CD4-positive, alpha-beta T cell treated with Interleukin-2 at 100 ng/mL for 4 hours (primary cell): ENCODE measurements around the gene CDK5R1.
"Not testable (repeated sequence)": the region's sequence is repeated elsewhere in the genome, so short reads cannot be mapped to it uniquely, and the experiment has no call there.

Experiments
- DNase-seq: peaks from one replicate; pipeline ENCODE4 v3.0.0-alpha.2; 2020; ENCODE audit warnings: low spot score

The CDK5R1 gene

GRCh38 chr17:32516940-32517701 is 30.3 kb downstream of the CDK5R1 start:
- peak; percentile 33 for DNase-seq

- DNase-seq, result no peak
Observed at GRCh38 chr17:32517982-32518381, 31.2 kb downstream of the CDK5R1 start.

GRCh38 chr17:32518646-32519227 is 31.9 kb downstream of the CDK5R1 start:
- no peak for DNase-seq

- DNase-seq, result peak; percentile 85
Observed at GRCh38 chr17:32519228-32520103, 32.7 kb downstream of the CDK5R1 start.

- DNase-seq, result peak; percentile 68
Observed at GRCh38 chr17:32520104-32520701, 33.4 kb downstream of the CDK5R1 start.

- DNase-seq, result no peak
Observed at GRCh38 chr17:32520737-32521404, 34.1 kb downstream of the CDK5R1 start.

- peak; percentile 46 for DNase-seq
Observed at GRCh38 chr17:32523017-32523680, 36.4 kb downstream of the CDK5R1 start.

- peak; percentile 43 for DNase-seq
Observed at GRCh38 chr17:32523827-32524552, 37.2 kb downstream of the CDK5R1 start.

- DNase-seq, result not testable (repeated sequence)
Observed at GRCh38 chr17:32524553-32524880, 37.7 kb downstream of the CDK5R1 start.

- no peak for DNase-seq
Observed at GRCh38 chr17:32525122-32525521, 38.3 kb downstream of the CDK5R1 start.

GRCh38 chr17:32527146-32527545 is 40.4 kb downstream of the CDK5R1 start:
- no peak for DNase-seq

- peak; percentile 27 for DNase-seq
Observed at GRCh38 chr17:32528825-32529224, 42.0 kb downstream of the CDK5R1 start.

- no peak for DNase-seq
Observed at GRCh38 chr17:32529604-32530003, 42.8 kb downstream of the CDK5R1 start.

GRCh38 chr17:32533296-32533695 is 46.5 kb downstream of the CDK5R1 start:
- DNase-seq, result no peak

GRCh38 chr17:32536736-32537643 is 50.2 kb downstream of the CDK5R1 start:
- no peak for DNase-seq
